ENCODE results near the gene ADGRD1. TPM values are rescaled to one million over a fixed set of nuclear protein-coding genes. Genes with fewer than 3 reads are reported as not detected.

The ADGRD1 gene
- total RNA-seq, 6 experiments from 2014 or later = not detected

GRCh38 chr12:131051155-131051473 lies 97.4 kb downstream of the ADGRD1 start:
- no peaks in the 10 kb centered on the region for H3K4me1 Mint-ChIP-seq (ENCODE audit: low read depth)

DNA sequence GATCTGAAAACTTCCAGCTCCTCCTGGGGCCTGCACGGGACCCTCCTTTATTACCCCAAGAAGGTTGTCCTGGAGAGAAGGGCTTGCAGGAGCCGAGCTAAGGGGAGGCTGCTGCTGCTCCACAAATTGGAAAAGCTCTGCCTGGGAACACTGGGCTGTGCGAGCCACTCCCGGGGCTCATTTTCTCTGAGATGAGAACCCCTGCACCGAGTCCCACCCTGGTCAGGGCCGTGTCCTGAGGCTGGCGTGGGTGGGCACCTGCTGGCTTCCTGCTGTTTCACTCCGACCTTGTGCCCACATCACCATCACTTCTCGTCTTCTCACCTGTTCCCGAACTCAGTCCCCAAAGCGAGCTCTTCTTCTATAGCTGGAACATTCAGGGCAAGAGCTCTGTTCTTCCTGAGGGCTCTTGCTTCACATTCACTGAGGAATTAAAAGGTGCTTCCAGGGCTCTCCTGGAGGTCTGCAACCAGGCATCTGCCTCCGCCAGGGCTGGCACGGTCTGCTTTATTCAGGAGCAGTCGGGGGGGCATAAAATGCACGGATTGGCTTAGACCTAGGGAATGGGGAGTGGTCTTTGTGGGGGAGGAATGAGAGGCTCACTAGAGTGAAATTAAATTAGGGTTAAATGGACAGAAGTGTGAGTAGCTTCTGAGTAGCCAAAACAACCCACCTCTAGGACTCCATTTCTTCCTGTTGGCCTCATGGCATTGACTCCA lies 98.5 kb downstream of the ADGRD1 start:
- H3K9me3 Mint-ChIP-seq = peaks cover 59% of the 10 kb centered on the region
- TF ChIP-seq, protein P1, sequence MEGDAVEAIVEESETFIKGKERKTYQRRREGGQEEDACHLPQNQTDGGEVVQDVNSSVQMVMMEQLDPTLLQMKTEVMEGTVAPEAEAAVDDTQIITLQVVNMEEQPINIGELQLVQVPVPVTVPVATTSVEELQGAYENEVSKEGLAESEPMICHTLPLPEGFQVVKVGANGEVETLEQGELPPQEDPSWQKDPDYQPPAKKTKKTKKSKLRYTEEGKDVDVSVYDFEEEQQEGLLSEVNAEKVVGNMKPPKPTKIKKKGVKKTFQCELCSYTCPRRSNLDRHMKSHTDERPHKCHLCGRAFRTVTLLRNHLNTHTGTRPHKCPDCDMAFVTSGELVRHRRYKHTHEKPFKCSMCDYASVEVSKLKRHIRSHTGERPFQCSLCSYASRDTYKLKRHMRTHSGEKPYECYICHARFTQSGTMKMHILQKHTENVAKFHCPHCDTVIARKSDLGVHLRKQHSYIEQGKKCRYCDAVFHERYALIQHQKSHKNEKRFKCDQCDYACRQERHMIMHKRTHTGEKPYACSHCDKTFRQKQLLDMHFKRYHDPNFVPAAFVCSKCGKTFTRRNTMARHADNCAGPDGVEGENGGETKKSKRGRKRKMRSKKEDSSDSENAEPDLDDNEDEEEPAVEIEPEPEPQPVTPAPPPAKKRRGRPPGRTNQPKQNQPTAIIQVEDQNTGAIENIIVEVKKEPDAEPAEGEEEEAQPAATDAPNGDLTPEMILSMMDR (IDR thresholded peaks at IDR 0.05) = no peak
- no peaks in the 10 kb centered on the region for H3K4me1 Mint-ChIP-seq (ENCODE audit: low read depth)
- H3K27ac Mint-ChIP-seq = no peak overlapping the region
- DNase-seq = no peak
- peaks cover 6% of the 10 kb centered on the region; the same call in 1 of the 2 replicates for H3K36me3 Mint-ChIP-seq (ENCODE audit: low read depth)
- no peak overlapping the region for H3K4me3 Mint-ChIP-seq
- H3K27me3 Mint-ChIP-seq (ENCODE audit: insufficient read depth) = no peaks in the 10 kb centered on the region; the same call in 1 of the 2 replicates

More at GRCh38 chr12:131051155-131051473, 97.4 kb downstream of the ADGRD1 start:
- Mint-ChIP-seq H3K36me3 (ENCODE audit: low read depth) (peaks cover 10% of the 10 kb centered on the region), H3K27me3 (ENCODE audit: insufficient read depth) (no peaks in the 10 kb centered on the region), H3K27ac (no peak overlapping the region), H3K9me3 (peaks cover 56% of the 10 kb centered on the region), H3K4me3 (no peak overlapping the region)
- no peak for DNase-seq
- TF ChIP-seq, protein P1 (IDR thresholded peaks at IDR 0.05) = no peak

DNA sequence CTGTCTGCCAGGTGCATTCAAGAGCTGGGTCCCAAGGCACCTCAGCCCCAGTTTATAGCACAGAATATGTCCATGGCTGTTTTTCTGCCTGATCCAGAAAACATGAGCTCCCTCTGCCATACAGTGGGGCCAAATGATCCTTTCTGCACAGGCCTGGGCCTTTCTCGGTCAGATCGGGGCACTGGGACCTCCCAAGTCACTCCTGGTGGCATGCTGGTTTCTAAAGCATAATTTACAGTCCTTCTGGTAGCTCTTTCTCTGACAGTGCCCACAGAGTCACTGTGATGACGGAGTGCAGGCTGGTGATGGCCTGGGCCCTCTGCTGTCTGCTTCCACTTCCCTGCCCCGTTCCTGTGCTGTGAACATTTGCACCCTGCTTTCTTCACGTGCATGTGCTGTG lies 99.2 kb downstream of the ADGRD1 start:
- peaks cover 61% of the 10 kb centered on the region for H3K9me3 Mint-ChIP-seq
- DNase-seq = no peak
- no peaks in the 10 kb centered on the region for H3K4me1 Mint-ChIP-seq (ENCODE audit: low read depth)
- no peak overlapping the region for H3K27ac Mint-ChIP-seq
- TF ChIP-seq, protein P1 (IDR thresholded peaks at IDR 0.05) = no peak
- H3K36me3 Mint-ChIP-seq (ENCODE audit: low read depth) = peaks cover 6% of the 10 kb centered on the region; the same call in 1 of the 2 replicates
- no peak overlapping the region for H3K4me3 Mint-ChIP-seq
- H3K27me3 Mint-ChIP-seq (ENCODE audit: insufficient read depth) = no peaks in the 10 kb centered on the region; the same call in 1 of the 2 replicates

DNA sequence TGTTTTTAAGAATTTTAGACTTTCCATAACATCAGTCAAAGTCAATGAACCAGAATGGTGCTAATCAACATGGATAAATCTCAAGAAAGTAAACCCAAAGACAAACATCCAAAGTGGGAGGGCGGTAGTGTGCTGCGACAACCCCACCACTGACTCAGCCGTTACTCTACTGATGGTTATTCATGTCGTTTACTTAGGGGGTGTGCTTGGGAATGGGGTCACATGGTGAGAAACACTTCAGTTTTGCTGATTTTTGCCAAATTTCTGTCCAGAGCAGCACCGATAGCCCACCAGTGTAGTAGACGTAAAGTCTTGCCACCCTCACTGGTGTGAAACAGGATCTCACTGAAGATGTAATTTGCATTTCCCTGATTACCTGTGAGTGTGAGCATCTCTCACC lies 99.9 kb downstream of the ADGRD1 start:
- TF ChIP-seq, protein P1 (IDR thresholded peaks at IDR 0.05) = no peak
- Mint-ChIP-seq H3K9me3 (peaks cover 68% of the 10 kb centered on the region), H3K36me3 (ENCODE audit: low read depth) (peaks cover 6% of the 10 kb centered on the region; the same call in 1 of the 2 replicates), H3K27ac (no peak overlapping the region), H3K4me1 (ENCODE audit: low read depth) (no peaks in the 10 kb centered on the region), H3K27me3 (ENCODE audit: insufficient read depth) (no peaks in the 10 kb centered on the region; the same call in 1 of the 2 replicates), H3K4me3 (no peak overlapping the region)
- no peak for DNase-seq

DNA sequence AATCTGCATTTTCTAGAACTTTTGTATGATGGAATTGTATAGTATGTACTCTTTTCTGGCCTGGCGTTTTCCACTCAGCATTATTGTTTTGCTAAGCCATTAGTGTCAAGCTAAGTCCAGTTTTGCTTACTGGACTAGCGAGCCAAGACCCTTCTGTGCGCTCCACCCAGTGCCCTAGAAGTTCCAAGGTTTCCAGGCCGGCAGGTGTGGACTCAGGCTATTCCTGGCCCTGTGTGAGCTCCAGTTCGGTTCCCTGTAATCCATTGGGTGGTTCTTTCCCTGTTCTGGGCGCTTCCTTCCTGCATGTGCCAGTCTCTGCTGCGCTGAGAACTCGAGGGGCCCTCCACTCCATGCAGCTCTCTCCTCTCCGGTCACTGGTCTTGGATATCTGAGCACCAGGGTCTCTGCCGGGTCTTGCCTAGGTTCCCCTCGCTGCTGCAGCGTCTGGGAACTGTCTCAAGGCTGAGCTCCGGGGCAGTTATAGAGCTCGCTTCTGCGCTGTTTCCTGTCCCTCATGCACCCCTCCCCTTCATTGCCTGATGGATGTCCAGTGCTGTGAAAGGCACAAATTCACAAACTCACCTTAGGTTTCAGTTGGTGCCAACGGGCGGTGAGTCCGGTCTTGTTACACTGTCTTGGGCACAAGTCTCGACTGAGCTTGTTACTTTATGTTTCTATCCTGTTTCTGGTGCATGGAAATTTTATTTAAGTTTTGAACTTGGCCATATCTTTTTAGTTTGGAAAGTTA lies 100.8 kb downstream of the ADGRD1 start:
- no peaks in the 10 kb centered on the region for H3K4me1 Mint-ChIP-seq (ENCODE audit: low read depth)
- TF ChIP-seq, protein P1 (IDR thresholded peaks at IDR 0.05) = no peak
- DNase-seq = no peak
- no peaks in the 10 kb centered on the region; the same call in 1 of the 2 replicates for H3K27me3 Mint-ChIP-seq (ENCODE audit: insufficient read depth)
- H3K36me3 Mint-ChIP-seq (ENCODE audit: low read depth) = peaks cover 6% of the 10 kb centered on the region; the same call in 1 of the 2 replicates
- no peak overlapping the region for H3K27ac Mint-ChIP-seq
- peaks cover 77% of the 10 kb centered on the region for H3K9me3 Mint-ChIP-seq
- no peak overlapping the region for H3K4me3 Mint-ChIP-seq
